HS-5 (cell line): ENCODE measurements around the gene GPATCH2L.

Experiments
- DNase-seq: peaks from one replicate; pipeline ENCODE4 v3.0.0-alpha.2; 2012; ENCODE audit warnings: low read depth

GPATCH2L gene

DNA sequence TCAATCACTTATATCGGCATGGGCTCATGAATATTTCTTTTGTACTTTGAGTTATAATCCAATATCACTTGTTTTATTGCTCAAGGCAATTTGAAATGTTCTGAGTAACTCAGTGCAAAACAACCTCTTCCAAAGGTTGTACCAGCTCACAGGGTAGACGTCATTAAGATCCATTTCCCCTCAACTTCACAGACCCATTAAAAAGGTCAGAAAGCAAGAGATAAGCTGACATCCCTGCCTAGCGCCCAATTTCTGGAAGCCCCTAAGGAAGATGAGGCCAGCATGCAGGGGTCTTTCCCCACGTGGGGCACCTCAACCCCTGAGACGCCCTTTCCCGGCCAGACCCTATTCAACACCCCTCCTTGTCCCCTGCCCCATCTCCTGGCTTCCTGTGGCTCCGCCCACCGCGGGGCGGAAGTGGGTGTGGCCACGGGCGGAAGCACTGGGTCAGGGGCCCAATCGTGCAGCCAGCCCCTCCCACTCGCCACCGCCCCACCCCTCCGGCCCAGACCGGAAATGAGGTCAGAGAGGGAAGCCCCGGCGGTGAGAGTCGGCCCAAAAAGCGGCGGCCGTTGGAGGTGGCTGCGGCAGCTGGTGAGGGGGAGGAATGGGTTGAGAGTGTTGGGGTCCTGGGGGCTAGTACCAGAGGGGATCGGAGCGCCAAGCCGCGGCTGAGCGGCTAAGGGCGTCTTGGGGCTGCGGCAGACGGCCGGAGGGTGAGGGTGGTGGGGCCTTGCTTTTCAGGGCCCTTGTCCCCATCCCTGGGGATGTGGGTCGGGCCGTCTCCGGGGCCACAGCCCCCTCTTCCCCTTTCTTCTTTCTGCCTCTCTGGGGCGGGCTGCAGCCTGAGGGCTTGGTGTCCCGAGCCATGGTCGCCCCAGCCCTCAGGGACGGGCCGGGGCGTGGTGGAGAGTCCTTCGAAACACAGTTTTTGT, at the start of gene GPATCH2L:
GPATCH2L (plus strand) TSS at position 525 of the 935 bp plus-strand sequence. CDS start 2,442 bp downstream, outside the sequence.
- DNase-seq: peak; percentile 47

- DNase-seq: no peak
Observed at GRCh38 chr14:76104802-76105355, 46.8 kb upstream of the GPATCH2L start.

GRCh38 chr14:76106188-76106587, 45.5 kb upstream of the GPATCH2L start:
- no peak for DNase-seq

DNA sequence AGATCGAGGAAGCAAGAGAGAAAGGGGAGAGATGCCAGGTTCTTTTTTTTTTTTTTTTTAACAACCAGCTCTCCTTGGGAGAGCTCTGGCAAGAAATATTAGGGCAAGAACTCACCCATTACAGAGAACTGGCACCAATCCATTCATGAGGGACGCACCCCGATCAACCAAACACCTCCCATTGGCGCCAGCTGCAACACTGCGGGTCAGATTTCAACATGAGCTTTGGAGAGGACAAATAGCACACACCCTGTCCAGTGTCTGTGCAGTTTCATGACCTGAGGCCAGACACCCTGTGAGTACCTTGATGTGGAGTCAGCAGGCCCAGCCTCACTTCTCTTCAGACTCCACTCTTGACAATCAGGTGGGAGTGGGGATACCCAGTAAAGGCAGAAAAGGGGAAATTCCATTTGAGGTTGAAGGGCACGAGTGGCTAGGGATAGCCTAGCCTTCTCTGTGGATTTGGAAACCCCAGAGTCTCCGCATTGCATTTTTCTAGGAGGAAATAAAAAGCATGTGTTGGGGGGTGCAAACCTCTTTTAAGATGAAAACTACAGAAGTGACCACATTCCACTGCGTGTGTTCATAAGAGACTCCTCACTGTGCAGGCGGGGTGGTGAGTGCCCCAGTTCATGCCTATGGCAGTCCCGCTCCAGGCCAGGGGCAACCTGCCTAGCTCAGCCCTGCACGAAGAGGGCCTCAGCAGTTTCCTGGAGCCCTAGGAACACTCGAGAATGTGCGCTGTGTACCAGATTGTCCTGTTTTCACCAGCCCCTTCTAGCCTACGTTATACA, 42.4 kb upstream of the GPATCH2L start:
- no peak for DNase-seq

GRCh38 chr14:76112889-76113624, 38.7 kb upstream of the GPATCH2L start:
- DNase-seq: no peak

GRCh38 chr14:76113691-76114090, 38.0 kb upstream of the GPATCH2L start:
- no peak for DNase-seq

DNA sequence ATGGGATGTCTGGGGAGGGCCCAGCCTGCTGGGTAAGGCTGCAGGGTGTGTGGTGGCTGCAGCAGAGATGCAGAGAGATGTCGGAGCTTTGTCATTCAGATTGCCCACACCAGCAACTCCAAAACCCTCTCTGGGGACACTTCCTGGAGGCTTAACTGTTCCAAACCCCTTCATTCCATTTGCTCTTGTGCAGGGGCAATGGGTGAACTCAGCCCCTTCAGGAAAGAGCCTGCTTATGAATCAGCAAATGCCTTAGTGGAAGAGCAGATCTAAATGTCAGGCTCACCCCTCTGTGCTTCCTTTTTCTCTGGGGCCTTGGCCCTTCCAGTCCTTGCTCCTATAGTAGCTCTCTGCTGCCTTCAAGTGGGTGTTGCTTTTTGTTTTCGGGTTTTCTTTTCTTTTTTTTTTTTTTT, 36.7 kb upstream of the GPATCH2L start:
- DNase-seq: no peak

DNA sequence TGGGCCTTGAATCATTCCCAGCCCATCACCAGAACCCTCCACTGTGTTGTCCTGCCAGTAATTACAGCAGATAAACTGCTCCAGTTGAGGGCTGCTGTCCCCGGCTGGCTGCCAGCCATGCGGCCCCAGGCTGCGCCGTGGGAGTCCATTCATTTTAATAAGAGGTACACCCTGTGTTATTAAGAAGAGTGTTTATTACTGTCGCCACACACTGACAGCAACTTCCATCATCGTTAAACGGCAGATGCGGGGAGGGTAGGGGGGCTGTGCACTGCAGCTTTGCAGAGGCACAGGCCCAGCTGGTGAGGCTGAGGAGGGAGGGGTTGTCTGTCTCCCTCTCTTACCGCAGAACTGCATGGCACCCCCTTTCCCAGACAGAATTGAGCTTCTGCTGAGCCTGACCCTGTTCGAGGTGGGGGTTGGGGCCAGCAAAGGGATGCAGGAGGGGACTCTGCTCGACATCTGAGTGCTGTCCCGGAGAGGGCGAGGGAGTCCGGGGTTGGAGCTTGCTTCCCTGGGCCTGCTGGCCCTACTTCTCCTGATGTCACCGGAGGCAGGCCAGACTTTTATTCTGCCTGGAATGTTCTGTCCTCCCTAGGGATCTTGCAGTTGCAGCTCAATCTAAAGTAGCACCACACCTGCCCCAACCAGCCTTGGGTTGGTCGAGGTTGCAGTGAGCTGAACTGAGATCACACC, 33.8 kb upstream of the GPATCH2L start:
- DNase-seq: no peak

GRCh38 chr14:76118594-76118993, 33.1 kb upstream of the GPATCH2L start:
- no peak for DNase-seq

DNA sequence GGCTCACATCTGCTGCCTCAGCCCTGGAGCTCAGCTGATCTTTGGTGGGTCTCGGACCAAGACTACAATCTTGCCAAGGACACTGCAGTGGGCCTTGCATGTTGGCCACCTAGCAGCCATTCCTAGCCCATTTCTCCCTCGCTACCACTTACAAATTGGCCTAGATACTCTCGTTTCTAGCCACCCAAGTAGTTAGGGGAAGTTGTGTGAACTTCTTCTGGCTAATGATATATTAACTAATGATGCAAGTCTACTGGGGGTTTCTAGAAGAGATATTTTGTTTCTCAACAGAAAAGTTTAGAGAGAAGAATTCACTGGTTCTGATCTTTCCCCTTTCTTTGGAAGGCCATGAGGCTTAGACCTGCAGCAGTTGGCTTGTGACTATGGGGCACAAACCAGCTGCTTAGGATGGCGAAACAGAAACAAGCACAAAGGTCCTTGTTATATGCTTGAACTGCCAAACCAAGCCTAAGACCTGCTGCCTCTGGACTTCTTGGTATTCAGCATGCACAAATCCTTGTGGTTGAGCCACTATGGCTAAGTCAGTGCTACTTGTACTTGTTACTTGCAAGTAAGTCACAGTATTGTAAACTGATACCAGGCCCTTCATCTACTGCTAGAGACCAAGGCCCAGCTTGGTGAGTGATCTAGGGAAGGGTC, 30.5 kb upstream of the GPATCH2L start:
- no peak for DNase-seq

DNA sequence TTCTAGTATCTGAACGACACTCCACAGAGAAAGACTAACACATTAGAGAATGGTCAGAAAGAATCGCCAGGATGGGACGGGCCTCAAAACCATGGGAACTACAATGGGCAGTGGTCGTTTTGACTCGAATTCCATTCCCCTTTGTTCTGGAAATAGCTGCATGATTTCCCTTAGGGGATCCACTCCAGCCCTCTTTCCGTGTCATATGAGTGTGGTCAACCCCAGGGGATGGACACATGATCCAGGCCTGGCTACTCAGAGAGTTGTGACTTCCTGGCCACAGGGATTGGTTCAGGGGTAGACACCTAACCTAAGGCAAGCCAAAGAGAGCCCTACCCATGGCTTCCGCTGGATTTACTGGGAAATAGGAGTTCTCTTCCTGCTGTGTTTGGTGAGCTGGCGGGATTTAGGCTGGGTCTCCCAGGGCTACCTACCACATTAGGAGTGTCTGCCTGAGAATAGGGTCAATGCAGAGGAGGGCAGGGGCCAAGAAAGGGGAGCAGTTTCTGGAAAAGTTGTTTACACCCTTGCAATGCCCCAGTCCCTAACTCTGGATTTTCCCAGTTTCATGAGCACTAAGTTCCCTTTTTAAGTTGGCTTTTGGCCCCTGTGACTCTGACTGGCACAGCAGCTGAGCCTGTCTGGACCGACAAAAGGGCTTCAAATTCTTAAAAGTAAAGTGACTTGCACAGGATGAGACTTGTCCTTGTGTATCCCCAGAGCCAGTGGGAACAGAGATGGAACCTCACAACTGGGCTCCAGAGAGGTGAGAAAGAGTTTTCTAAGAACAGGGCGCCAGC, 28.1 kb upstream of the GPATCH2L start:
- no peak for DNase-seq

GRCh38 chr14:76125511-76125910, 26.2 kb upstream of the GPATCH2L start:
- no peak for DNase-seq

GRCh38 chr14:76126076-76126475, 25.6 kb upstream of the GPATCH2L start:
- DNase-seq: no peak

GRCh38 chr14:76129851-76130576, 21.7 kb upstream of the GPATCH2L start:
- DNase-seq: no peak

GRCh38 chr14:76131071-76131965, 20.4 kb upstream of the GPATCH2L start:
- DNase-seq: no peak

DNA sequence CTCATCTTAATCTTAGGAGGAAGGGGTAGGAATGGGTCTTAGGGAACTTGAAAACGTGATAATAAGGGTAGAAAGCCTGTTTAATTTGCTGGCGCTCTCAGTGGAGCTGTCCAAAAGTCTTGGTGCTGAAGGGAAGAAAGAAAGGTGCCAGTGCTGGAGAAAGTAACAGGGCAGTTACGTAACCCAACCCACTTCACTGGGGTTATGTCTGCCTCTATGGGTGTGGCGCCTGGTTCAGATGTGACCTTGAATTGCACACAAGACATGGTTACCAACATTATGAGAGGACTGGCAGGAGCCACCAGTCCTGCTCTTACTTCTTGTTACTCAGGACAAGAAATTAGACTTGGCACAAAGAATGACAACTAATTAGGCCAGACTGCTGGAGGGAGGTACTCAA, 18.6 kb upstream of the GPATCH2L start:
- DNase-seq: no peak

DNA sequence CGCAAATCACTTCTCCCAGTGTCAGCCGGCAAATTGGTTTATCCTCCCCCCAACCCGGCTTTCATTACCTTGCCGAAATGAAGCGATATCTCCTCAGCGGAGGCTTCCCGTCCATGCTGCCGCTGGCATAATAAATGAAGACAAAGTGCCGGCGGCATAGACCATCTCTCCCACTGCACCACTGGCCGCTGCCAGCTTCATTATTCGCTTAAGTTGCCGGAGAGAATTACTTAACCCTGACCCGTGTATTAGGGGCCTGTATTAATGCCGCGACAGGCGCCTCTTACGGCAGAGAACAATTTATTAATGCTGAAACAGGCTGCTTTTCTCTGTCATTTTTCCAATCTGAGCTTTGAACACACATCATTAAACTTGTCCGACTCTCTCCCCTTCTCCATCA, 17.5 kb upstream of the GPATCH2L start:
- no peak for DNase-seq

DNA sequence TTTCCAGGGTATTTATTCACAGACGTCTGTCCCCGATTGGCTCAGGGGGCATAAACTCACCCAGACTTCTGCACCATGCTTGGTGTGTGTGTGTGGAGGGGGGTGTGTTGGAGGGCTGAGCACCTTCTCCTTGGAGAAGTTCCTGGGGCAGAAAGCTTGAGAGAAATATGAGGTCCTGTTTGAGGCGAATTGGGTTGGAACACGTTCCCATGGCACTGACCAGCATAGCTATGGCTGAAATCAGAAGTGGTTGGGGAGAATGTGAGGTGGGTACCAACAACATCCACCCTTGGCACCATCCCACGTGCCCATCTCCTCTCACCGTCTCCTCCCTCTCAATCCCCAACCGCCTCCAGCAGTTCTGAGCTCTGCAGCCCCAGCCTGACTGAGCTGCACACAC, 16.0 kb upstream of the GPATCH2L start:
- DNase-seq: no peak
